H9 (cell line): Measurements from ENCODE around the gene KCNJ10. TPM values are rescaled to one million over a fixed set of nuclear protein-coding genes. Genes with fewer than 3 reads are reported as not detected.

Source experiments
- DNase-seq: peaks from one replicate; pipeline ENCODE4 v3.0.0-alpha.2; 2017
- H2AFZ ChIP-seq: one replicate; pipeline ENCODE4 v1.6.1; 2013; ENCODE audit warnings: mild to moderate bottlenecking, low read length, control low read depth, moderate library complexity
- H2AK5ac ChIP-seq: 2 replicates; pipeline ENCODE4 v1.6.1; 2013; ENCODE audit warnings: low read length, control low read depth, mixed read lengths; ENCODE audit not compliant: insufficient read length
- H2BK120ac ChIP-seq: one replicate; pipeline ENCODE4 v1.6.1; 2013; ENCODE audit warnings: low read depth, mild to moderate bottlenecking, low read length, control low read depth, inconsistent platforms; ENCODE audit not compliant: poor library complexity, severe bottlenecking
- H2BK12ac ChIP-seq: 2 replicates; pipeline ENCODE4 v1.6.1; 2013; ENCODE audit warnings: low read length, control low read depth, mixed read lengths, low read depth; ENCODE audit not compliant: insufficient read length
- H2BK15ac ChIP-seq: 2 replicates; pipeline ENCODE4 v1.6.1; 2013; ENCODE audit warnings: low read depth, low read length, control low read depth
- H2BK20ac ChIP-seq: one replicate; pipeline ENCODE4 v1.6.1; 2013; ENCODE audit warnings: low read depth, mild to moderate bottlenecking, low read length, control low read depth, inconsistent platforms; ENCODE audit not compliant: poor library complexity, severe bottlenecking
- H2BK5ac ChIP-seq: 2 replicates; pipeline ENCODE4 v1.6.1; 2013; ENCODE audit warnings: low read length, control low read depth, mixed read lengths; ENCODE audit not compliant: insufficient read length
- H3K14ac ChIP-seq: 2 replicates; pipeline ENCODE4 v1.6.1; 2013; ENCODE audit warnings: low read length, control low read depth; ENCODE audit not compliant: insufficient read depth
- H3K18ac ChIP-seq: 2 replicates; pipeline ENCODE4 v1.6.1; 2013; ENCODE audit warnings: low read depth, mild to moderate bottlenecking, mixed read lengths, low read length, control low read depth; ENCODE audit not compliant: insufficient read length
- H3K23ac ChIP-seq: 2 replicates; pipeline ENCODE4 v1.6.1; 2013; ENCODE audit warnings: low read length, control low read depth, mixed read lengths, low read depth; ENCODE audit not compliant: insufficient read length
- H3K23me2 ChIP-seq: 2 replicates; pipeline ENCODE4 v1.6.1; 2013; ENCODE audit warnings: low read depth, mild to moderate bottlenecking, mixed read lengths, low read length, control low read depth; ENCODE audit not compliant: insufficient read length, poor library complexity, severe bottlenecking
- H3K27ac ChIP-seq: 2 replicates; pipeline ENCODE4 v1.5.1; 2013; ENCODE audit warnings: low read length, control low read depth, mixed read lengths, low read depth; ENCODE audit not compliant: insufficient read length
- H3K27me3 ChIP-seq: 2 replicates; pipeline ENCODE4 v1.6.1; 2013; ENCODE audit warnings: low read length, control low read depth, inconsistent platforms; ENCODE audit not compliant: insufficient read depth
- H3K4ac ChIP-seq: 2 replicates; pipeline ENCODE4 v1.6.1; 2013; ENCODE audit warnings: low read depth, mild to moderate bottlenecking, control low read depth, inconsistent platforms, low read length, moderate library complexity
- H3K4me1 ChIP-seq: 2 replicates; pipeline ENCODE4 v1.6.1; 2013; ENCODE audit warnings: low read length, control low read depth, inconsistent platforms; ENCODE audit not compliant: insufficient read depth
- H3K4me2 ChIP-seq: 2 replicates; pipeline ENCODE4 v1.6.1; 2013; ENCODE audit warnings: low read length, control low read depth, mixed read lengths; ENCODE audit not compliant: insufficient read length, insufficient read depth
- H3K56ac ChIP-seq: 2 replicates; pipeline ENCODE4 v1.6.1; 2013; ENCODE audit warnings: low read depth, mild to moderate bottlenecking, mixed read lengths, low read length, control low read depth; ENCODE audit not compliant: insufficient read length
- H3K79me1 ChIP-seq: 2 replicates; pipeline ENCODE4 v1.6.1; 2013; ENCODE audit warnings: low read depth, mild to moderate bottlenecking, moderate library complexity, low read length, control low read depth, inconsistent platforms; ENCODE audit not compliant: insufficient read depth, poor library complexity, severe bottlenecking
- H3K79me2 ChIP-seq: 2 replicates; pipeline ENCODE4 v1.6.1; 2013; ENCODE audit warnings: low read length, control low read depth, inconsistent platforms; ENCODE audit not compliant: insufficient read depth
- H3K9ac ChIP-seq: 2 replicates; pipeline ENCODE4 v1.6.1; 2013; ENCODE audit warnings: low read length, control low read depth, mixed read lengths; ENCODE audit not compliant: insufficient read length; ENCODE audit errors: extremely low read depth
- H3K9me3 ChIP-seq: one replicate; pipeline ENCODE4 v1.6.1; 2013; ENCODE audit warnings: low read depth, low read length, inconsistent platforms; ENCODE audit not compliant: control insufficient read depth
- H3T11ph ChIP-seq: one replicate; pipeline ENCODE4 v1.6.1; 2013; ENCODE audit warnings: mild to moderate bottlenecking, low read length, control low read depth, inconsistent platforms
- H4K20me1 ChIP-seq: one replicate; pipeline ENCODE4 v1.6.1; 2013; ENCODE audit not compliant: control insufficient read depth, insufficient read length, insufficient read depth
- H4K5ac ChIP-seq: 2 replicates; pipeline ENCODE4 v1.6.1; 2013; ENCODE audit warnings: low read depth, mild to moderate bottlenecking, mixed read lengths, low read length, control low read depth; ENCODE audit not compliant: insufficient read length
- H4K8ac ChIP-seq: replicated peaks from 2 replicates; pipeline ENCODE4 v1.6.1; 2013; ENCODE audit warnings: low read length, control low read depth, mixed read lengths, low read depth; ENCODE audit not compliant: insufficient read length
- H4K91ac ChIP-seq: 2 replicates; pipeline ENCODE4 v1.6.1; 2013; ENCODE audit warnings: low read depth, mild to moderate bottlenecking, moderate library complexity, mixed read lengths, low read length, control low read depth; ENCODE audit not compliant: insufficient read length
- H3K27ac Mint-ChIP-seq, 3 experiments: 2 replicates in 2 of 3; 3 replicates in 1 of 3; pipeline ENCODE4 v1.8.0; 2020 to 2021; ENCODE audit warnings: mixed read lengths in 3 of 3, mild to moderate bottlenecking in 1 of 3, moderate library complexity in 1 of 3
- H3K27me3 Mint-ChIP-seq: 2 replicates; pipeline ENCODE4 v1.8.0; 2021; ENCODE audit warnings: low read depth, mild to moderate bottlenecking, moderate library complexity, mixed read lengths
- H3K36me3 Mint-ChIP-seq, 3 experiments: 2 replicates in 2 of 3; 3 replicates in 1 of 3; pipeline ENCODE4 v1.8.0; 2020 to 2021; ENCODE audit warnings: low read depth in 3 of 3, mixed read lengths in 3 of 3; ENCODE audit not compliant: insufficient read depth in 1 of 3
- H3K4me1 Mint-ChIP-seq, 2 experiments: 2 replicates each; pipeline ENCODE4 v1.8.0; 2020; ENCODE audit warnings: mixed read lengths in 2 of 2
- H3K4me3 Mint-ChIP-seq, 2 experiments: 2 replicates in 1 of 2; 3 replicates in 1 of 2; pipeline ENCODE4 v1.8.0; 2020 to 2021; ENCODE audit warnings: mild to moderate bottlenecking in 2 of 2, mixed read lengths in 2 of 2, moderate library complexity in 1 of 2
- H3K9me3 Mint-ChIP-seq, 2 experiments: 2 replicates in 1 of 2; 3 replicates in 1 of 2; pipeline ENCODE4 v1.8.0; 2020; ENCODE audit warnings: mild to moderate bottlenecking in 2 of 2, mixed read lengths in 2 of 2, moderate library complexity in 1 of 2
- CTCF ChIP-seq: fragments of 200-600 bp; sonication (generic); conservative IDR thresholded peaks from 3 replicates; pipeline ENCODE4 v1.8.0; 2021; ENCODE audit warnings: antibody characterized with exemption, mild to moderate bottlenecking
- WGBS: extraction: QIAGEN DNeasy Blood & Tissue Kit; methylation state at CpG from one replicate; pipeline ENCODE4 v1.1.7; 2013; ENCODE audit warnings: missing lambda C conversion rate, low lambda C conversion rate, mixed read lengths; ENCODE audit not compliant: insufficient read length; ENCODE audit errors: extremely low coverage; 5-methylcytosine and 5-hydroxymethylcytosine counted together
- total RNA-seq: library from RNA; stranded (reverse); gene quantifications from 2 replicates; pipeline ENCODE4 v1.2.1, GENCODE V29; 2021

Gene KCNJ10
- total RNA-seq, 1 experiment from 2014 or later: 0.44 TPM

- H2AFZ ChIP-seq: no peak overlapping the region
- H3K4ac ChIP-seq: no peak overlapping the region
- H3K9me3 Mint-ChIP-seq: no peaks in the 10 kb centered on the region
- H3K27me3 ChIP-seq: no peaks in the 10 kb centered on the region
- WGBS: no CpG with 5 or more reads among the region's 9 CpGs
- no peaks in the 10 kb centered on the region for H3K79me2 ChIP-seq
- no peak overlapping the region for H2BK15ac ChIP-seq
- peak overlapping the region; percentile 11 for H3K4me2 ChIP-seq
- peak overlapping the region in 1 of 2 experiments; percentile 31; a peak in 3 of 5 replicates for H3K4me3 Mint-ChIP-seq
- H3K27ac Mint-ChIP-seq: peak overlapping the region in 2 of 3 experiments; percentile 1 to 48; a peak in 4 of 7 replicates
- H3K4me1 ChIP-seq: peaks cover 6% of the 10 kb centered on the region; the same call in 1 of the 2 replicates
- TF ChIP-seq CTCF: no peak
- H3K9me3 ChIP-seq: no peaks in the 10 kb centered on the region
- peaks cover 28 to 35% of the 10 kb centered on the region in 2 experiments for H3K4me1 Mint-ChIP-seq
- H2BK120ac ChIP-seq: no peak overlapping the region
- H2BK5ac ChIP-seq: no peak overlapping the region
- no peaks in the 10 kb centered on the region for H3K23me2 ChIP-seq
- H4K8ac ChIP-seq: no peak overlapping the region
- H3K27ac ChIP-seq: no peak overlapping the region
- no peak for DNase-seq
- H2AK5ac ChIP-seq: no peak overlapping the region
- H3K27me3 Mint-ChIP-seq: peaks cover 14% of the 10 kb centered on the region
- no peak overlapping the region for H3K9ac ChIP-seq
- no peak overlapping the region for H3K23ac ChIP-seq
- H3K36me3 Mint-ChIP-seq: no peaks in the 10 kb centered on the region
- no peak overlapping the region for H3K14ac ChIP-seq
- H3K56ac ChIP-seq: no peak overlapping the region
- H3K18ac ChIP-seq: no peak overlapping the region
- H4K5ac ChIP-seq: no peak overlapping the region
- H4K91ac ChIP-seq: no peak overlapping the region
- H3K79me1 ChIP-seq: no peaks in the 10 kb centered on the region
- H4K20me1 ChIP-seq: no peaks in the 10 kb centered on the region
- no peak overlapping the region for H2BK12ac ChIP-seq
- no peak overlapping the region for H3T11ph ChIP-seq
- H2BK20ac ChIP-seq: no peak overlapping the region
Observed at GRCh38 chr1:160047111-160047991, 22.6 kb downstream of the KCNJ10 start.
